Stimulated activated CD8-positive, alpha-beta memory T cell treated with anti-CD3 and anti-CD28 coated beads, Interleukin-7, amount 100 ng/mL, for 4 hours (primary cell): ENCODE results near the gene CTNNA2.

ENCODE experiments used
- DNase-seq, 2 donors: peaks; one replicate each; pipeline ENCODE4 v3.0.0-alpha.2; 2020; ENCODE audit warnings: low read depth in 2 of 2

CTNNA2 gene

GRCh38 chr2:79512442-79513401 lies at the start of gene CTNNA2:
CTNNA2 (plus strand) TSS chr2:79513051.
- no peak for DNase-seq

GRCh38 chr2:79487399-79487798 lies 25.5 kb upstream of the CTNNA2 start:
- DNase-seq = no peak

- DNase-seq = no peak
These were observed 1.4 kb upstream of the CTNNA2 start for GRCh38 chr2:79511320-79511951.

- DNase-seq = no peak
These were observed 860 bp downstream of the CTNNA2 start for GRCh38 chr2:79513711-79514110.

- DNase-seq = no peak
These were observed 16.8 kb downstream of the CTNNA2 start for GRCh38 chr2:79529636-79530035.

GRCh38 chr2:79530443-79530842 lies 17.6 kb downstream of the CTNNA2 start:
- no peak for DNase-seq

GRCh38 chr2:79547568-79547967 lies 34.7 kb downstream of the CTNNA2 start:
- no peak for DNase-seq

GRCh38 chr2:79552653-79553052 lies 39.8 kb downstream of the CTNNA2 start:
- no peak for DNase-seq

- DNase-seq = no peak
These were observed 42.0 kb downstream of the CTNNA2 start for GRCh38 chr2:79554899-79555298.

- no peak for DNase-seq
These were observed 51.2 kb downstream of the CTNNA2 start for GRCh38 chr2:79564065-79564464.

- no peak for DNase-seq
These were observed 56.2 kb downstream of the CTNNA2 start for GRCh38 chr2:79569048-79569447.

GRCh38 chr2:79573895-79574674 lies 61.2 kb downstream of the CTNNA2 start:
- no peak for DNase-seq

- DNase-seq = no peak
These were observed 63.6 kb downstream of the CTNNA2 start for GRCh38 chr2:79576451-79576850.

GRCh38 chr2:79578952-79579351 lies 66.1 kb downstream of the CTNNA2 start:
- no peak for DNase-seq

- no peak for DNase-seq
These were observed 67.3 kb downstream of the CTNNA2 start for GRCh38 chr2:79580175-79580574.

- no peak for DNase-seq
These were observed 73.0 kb downstream of the CTNNA2 start for GRCh38 chr2:79585701-79586433.

GRCh38 chr2:79591281-79591680 lies 78.4 kb downstream of the CTNNA2 start:
- no peak for DNase-seq

GRCh38 chr2:79593237-79593867 lies 80.5 kb downstream of the CTNNA2 start:
- DNase-seq = no peak

- no peak for DNase-seq
These were observed 83.6 kb downstream of the CTNNA2 start for GRCh38 chr2:79596403-79596802.

GRCh38 chr2:79604748-79605147 lies 91.9 kb downstream of the CTNNA2 start:
- DNase-seq = no peak

- DNase-seq = no peak
These were observed 98.7 kb downstream of the CTNNA2 start for GRCh38 chr2:79611448-79612016.
